ENCODE data around the gene SDK2.

DNA sequence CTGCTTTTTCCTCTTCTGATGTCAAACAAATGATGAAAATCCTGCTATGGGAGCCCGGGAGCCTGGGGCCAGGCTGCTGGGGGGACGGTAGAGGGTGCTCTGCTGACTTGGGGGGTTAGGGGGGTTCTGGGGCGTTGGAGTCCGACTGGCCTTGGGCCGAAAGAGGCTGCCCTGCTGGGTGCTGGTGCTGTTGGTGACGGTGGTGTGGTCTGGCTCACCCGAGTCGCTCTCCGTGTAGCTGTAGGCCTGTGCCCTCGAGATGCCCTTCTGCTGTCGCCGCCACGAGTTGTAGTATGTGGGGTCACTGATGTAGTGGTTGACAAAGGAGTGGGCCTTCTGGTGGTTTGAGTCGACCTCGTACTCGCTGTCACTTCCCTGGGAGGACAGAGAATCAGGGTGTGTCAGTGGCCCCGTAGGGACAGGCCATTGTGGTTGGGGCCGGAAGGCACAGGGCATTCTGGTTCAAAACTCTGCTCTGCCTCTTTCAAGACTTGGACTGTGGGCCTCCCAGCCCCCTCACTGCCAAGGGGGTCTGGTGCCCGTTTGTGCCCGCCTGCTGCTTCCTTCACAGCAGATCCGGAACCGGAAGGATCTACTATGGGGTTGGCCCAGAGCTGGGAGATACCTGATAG, 305.6 kb downstream of the SDK2 start:
- TF ChIP-seq, protein P1, sequence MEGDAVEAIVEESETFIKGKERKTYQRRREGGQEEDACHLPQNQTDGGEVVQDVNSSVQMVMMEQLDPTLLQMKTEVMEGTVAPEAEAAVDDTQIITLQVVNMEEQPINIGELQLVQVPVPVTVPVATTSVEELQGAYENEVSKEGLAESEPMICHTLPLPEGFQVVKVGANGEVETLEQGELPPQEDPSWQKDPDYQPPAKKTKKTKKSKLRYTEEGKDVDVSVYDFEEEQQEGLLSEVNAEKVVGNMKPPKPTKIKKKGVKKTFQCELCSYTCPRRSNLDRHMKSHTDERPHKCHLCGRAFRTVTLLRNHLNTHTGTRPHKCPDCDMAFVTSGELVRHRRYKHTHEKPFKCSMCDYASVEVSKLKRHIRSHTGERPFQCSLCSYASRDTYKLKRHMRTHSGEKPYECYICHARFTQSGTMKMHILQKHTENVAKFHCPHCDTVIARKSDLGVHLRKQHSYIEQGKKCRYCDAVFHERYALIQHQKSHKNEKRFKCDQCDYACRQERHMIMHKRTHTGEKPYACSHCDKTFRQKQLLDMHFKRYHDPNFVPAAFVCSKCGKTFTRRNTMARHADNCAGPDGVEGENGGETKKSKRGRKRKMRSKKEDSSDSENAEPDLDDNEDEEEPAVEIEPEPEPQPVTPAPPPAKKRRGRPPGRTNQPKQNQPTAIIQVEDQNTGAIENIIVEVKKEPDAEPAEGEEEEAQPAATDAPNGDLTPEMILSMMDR (conservative IDR thresholded peaks at IDR 0.05; ENCODE audit: low read depth in 2 of 2): no peak
- no peak for TF ChIP-seq POLR2AphosphoS5 (IDR thresholded peaks at IDR 0.05; ENCODE audit: low read depth)
- no peak for TF ChIP-seq EZH2phosphoT487 (IDR thresholded peaks at IDR 0.05; ENCODE audit: unreplicated experiment)
- no peak for TF ChIP-seq CREB1 (CRISPR knock-in tag; IDR thresholded peaks at IDR 0.05; ENCODE audit: low read depth)
- TF ChIP-seq, protein P2, sequence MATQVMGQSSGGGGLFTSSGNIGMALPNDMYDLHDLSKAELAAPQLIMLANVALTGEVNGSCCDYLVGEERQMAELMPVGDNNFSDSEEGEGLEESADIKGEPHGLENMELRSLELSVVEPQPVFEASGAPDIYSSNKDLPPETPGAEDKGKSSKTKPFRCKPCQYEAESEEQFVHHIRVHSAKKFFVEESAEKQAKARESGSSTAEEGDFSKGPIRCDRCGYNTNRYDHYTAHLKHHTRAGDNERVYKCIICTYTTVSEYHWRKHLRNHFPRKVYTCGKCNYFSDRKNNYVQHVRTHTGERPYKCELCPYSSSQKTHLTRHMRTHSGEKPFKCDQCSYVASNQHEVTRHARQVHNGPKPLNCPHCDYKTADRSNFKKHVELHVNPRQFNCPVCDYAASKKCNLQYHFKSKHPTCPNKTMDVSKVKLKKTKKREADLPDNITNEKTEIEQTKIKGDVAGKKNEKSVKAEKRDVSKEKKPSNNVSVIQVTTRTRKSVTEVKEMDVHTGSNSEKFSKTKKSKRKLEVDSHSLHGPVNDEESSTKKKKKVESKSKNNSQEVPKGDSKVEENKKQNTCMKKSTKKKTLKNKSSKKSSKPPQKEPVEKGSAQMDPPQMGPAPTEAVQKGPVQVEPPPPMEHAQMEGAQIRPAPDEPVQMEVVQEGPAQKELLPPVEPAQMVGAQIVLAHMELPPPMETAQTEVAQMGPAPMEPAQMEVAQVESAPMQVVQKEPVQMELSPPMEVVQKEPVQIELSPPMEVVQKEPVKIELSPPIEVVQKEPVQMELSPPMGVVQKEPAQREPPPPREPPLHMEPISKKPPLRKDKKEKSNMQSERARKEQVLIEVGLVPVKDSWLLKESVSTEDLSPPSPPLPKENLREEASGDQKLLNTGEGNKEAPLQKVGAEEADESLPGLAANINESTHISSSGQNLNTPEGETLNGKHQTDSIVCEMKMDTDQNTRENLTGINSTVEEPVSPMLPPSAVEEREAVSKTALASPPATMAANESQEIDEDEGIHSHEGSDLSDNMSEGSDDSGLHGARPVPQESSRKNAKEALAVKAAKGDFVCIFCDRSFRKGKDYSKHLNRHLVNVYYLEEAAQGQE (IDR thresholded peaks at IDR 0.05; ENCODE audit: unreplicated experiment): no peak
